Fibroblast of pulmonary artery (primary cell): Measurements from ENCODE around the gene RFNG.

ENCODE experiments used
- DNase-seq: peaks from one replicate; pipeline ENCODE4 v3.0.0-alpha.2; 2010; ENCODE audit warnings: low read depth
- H3K4me3 ChIP-seq: replicated peaks from 2 replicates; pipeline ENCODE4 v1.5.1; 2011; ENCODE audit warnings: low read depth, mild to moderate bottlenecking, control low read depth, low read length, moderate library complexity
- TF ChIP-seq, protein P1 (sequence below): IDR thresholded peaks from 2 replicates; pipeline ENCODE4 v1.5.1; 2011; ENCODE audit warnings: mild to moderate bottlenecking, control low read depth, low read length, inconsistent platforms; ENCODE audit errors: missing control alignments

The RFNG gene

DNA sequence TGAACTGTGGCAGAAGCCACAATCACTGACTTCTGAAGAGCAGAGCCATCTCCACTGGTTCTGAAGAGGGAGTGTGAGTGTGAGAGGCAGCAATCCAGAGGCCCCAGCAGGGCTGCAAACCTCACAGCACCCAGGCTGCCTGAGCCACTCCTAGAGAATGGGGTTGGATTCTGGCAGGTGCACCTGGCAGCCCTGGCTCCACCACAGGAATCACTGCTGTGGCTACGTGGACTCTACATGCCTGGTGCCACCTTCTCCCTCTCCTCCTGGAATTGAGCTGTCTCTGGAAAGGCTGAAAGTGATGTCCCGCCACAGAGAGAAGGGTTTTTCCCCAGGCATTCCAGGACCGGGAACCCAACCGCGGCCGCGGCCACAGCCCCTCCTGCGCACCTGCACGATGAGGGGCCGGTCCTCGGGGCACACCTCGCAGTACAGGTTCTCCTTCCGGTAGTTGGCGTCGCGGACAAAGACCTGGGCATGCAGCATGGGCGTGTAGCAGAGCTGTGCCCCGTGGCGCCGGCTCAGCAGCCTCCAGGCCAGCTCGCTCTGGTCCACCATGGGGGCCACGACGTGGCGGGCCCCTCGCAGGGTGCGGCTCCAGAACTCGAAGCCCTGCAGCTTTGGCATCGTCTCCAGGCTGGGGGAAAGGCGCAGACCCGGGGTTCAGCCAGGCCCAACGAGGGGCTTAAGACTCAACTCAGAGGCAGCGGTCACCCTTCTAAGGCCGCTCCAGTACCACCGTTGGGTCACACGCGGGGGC lies 13.0 kb upstream of the RFNG start:
- peak overlapping the region; percentile 73 for H3K4me3 ChIP-seq
- no peak for DNase-seq

DNA sequence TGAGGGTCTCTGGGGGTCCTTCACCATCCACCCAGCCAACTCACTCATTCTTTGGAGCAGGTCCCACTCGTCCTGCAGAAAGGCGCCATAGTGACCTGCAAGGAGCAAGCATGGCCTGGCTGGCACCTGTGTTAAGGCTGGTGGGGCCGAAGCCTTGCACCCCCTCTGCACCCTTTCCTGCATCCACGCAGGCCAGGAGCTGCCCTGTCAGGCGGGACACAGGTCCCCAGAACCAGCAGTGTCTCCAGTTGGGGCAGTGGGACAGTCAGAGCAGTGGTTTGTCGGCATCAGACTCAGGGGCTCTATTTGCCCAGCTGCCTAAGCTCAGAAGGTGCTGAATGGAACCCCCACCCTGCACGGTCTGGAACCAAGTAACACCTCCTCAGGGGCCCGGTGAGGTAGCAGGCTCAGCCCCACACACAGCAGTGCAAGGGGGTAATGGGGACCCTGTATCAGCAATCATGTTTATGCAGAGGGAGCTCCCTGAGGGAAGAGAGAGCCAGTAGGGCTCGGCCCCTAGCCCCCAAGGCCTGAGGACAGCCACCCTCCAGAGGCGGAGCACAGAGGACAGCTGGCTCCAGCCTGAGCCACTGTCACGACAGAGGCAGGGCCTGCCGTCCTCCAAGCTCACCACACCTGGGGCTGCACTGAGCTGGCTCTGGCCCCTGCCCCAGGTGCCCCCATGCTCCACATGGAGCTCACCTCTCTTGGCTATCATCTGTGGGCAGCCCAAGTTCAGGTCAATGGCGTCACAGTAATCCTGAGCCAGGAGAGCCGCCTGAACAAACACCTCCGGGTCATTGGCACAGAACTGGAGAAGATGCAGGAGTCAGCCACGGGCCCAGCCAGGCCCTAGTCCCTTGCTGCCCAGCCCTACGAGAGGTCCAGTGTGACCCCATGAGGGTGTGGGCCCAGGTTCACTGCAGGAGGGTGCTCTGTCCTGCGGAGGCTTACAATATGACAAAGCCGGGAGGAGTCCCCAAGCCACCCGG lies 12.1 kb upstream of the RFNG start:
- H3K4me3 ChIP-seq, result no peak overlapping the region
- TF ChIP-seq, protein P1, sequence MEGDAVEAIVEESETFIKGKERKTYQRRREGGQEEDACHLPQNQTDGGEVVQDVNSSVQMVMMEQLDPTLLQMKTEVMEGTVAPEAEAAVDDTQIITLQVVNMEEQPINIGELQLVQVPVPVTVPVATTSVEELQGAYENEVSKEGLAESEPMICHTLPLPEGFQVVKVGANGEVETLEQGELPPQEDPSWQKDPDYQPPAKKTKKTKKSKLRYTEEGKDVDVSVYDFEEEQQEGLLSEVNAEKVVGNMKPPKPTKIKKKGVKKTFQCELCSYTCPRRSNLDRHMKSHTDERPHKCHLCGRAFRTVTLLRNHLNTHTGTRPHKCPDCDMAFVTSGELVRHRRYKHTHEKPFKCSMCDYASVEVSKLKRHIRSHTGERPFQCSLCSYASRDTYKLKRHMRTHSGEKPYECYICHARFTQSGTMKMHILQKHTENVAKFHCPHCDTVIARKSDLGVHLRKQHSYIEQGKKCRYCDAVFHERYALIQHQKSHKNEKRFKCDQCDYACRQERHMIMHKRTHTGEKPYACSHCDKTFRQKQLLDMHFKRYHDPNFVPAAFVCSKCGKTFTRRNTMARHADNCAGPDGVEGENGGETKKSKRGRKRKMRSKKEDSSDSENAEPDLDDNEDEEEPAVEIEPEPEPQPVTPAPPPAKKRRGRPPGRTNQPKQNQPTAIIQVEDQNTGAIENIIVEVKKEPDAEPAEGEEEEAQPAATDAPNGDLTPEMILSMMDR, result no peak
- no peak for DNase-seq

More for the DNA sequence above, 13.0 kb upstream of the RFNG start:
- TF ChIP-seq, protein P1, result no peak

DNA sequence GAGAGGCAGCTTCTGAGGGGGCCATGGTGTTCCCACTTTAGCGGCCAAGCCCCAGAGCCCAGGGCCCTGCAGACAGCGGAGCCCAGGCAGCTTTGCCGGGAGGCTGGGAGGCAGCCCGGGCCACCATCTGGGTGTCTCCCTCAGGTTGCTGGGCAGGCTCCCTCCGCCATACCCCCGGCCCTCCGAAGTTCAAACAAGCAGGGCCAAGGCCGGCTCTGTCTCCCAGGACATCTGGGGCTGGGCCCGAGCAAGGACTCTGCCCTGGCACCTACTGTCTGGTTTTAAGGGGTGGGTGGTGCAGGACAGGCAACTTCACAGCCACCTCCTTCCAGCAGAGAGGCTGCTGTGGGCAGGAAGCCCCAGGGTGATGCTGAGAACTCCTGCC lies 11.4 kb upstream of the RFNG start:
- TF ChIP-seq, protein P1, result no peak
- no peak for DNase-seq
- H3K4me3 ChIP-seq, result no peak overlapping the region

DNA sequence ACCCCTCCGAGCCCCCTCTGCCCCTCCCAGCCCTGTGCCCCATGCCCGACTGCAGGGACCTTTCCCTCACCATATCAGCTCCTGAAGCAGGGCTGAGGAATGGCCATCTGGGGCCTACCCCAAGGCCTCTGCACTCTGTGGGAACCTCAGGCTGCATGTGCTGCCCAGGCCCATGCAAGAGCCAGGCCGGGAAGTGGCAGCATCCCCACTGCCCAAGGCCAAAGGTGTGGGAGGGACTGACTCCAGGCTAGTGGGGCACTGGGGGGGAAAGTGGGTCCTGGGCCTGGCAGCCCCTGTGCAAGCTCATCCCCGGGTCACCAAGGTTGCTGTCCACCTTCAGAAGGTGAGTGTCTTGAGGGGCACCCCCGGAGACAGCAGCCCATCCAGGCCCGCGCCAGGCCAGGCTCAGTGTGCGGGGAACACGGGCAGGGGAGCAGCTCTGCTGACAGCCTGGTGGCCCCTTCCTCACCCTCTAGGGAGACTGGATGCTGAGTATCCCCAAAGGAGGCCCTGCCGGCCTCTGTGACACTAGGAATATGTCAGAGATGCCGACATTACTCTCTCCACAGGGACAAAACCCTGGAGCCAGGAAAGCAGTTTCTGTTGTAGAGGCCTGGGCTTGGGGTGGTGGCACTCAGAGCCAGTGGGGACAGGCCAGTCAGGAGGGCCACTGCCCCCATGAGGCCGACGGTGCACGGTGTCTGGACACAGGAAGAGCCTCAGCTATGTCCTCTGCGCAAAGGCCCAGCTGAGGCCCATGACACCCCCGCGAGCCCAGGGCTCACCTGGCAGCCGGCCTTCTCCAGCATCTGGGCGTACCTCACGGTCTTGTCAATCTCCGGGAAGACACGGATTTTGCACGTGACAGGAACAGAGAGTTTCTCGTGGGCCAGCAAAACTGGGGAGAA lies 10.7 kb upstream of the RFNG start:
- TF ChIP-seq, protein P1, result no peak

DNA sequence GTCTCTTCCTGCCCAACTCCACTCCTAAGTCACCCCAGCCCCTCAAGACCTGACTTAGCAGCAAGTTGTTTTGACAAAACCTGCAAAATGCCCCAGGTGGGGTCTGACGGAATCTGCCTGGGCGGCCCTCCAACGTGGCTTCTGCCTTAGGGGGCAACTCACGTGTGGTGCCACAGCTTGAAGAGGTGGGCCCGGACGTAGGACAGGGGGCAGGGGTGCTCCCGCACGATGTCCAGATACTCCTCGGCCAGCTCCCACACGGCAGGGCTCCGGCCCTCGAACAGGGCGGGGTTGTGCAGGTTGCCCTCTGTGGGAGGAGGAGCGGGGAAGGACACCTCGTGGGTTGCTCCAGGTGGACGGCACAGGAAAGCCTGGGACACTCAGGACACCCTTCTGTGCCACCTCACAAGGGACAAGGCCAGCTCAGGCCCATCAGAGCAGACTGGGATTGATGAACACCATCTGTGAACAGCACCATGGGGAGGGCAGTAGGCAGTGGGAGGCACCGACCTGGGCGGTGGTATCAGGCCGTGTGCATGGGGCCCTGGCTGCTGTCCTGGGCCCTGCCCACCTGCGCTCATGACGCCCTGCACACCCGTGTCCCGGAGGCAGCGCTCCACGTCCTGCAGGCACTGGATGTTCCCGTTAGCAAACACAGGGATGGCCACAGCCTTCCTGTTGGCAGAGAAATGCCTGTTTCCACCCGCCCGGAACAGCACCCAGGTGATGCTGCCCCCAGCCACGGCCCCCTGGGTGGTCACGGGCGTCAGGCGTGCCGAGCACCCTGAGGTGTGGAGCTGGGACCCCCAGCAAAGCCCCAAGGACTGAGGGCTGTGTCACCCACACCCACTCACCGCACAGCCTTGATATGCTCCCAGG lies 9.7 kb upstream of the RFNG start:
- no peak for DNase-seq
- H3K4me3 ChIP-seq, result no peak overlapping the region
- TF ChIP-seq, protein P1, result no peak

More for the DNA sequence above, 10.7 kb upstream of the RFNG start:
- DNase-seq, result no peak
- no peak overlapping the region for H3K4me3 ChIP-seq
